PC-3 (cell line): Measurements from ENCODE around the gene NAA60. TPM values are rescaled to one million over a fixed set of nuclear protein-coding genes. Genes with fewer than 3 reads are reported as not detected.
"Not testable (repeated sequence)": the region's sequence is repeated elsewhere in the genome, so short reads cannot be mapped to it uniquely, and the experiment has no call there.

Experiments used
- ATAC-seq: fragments of 200-7000 bp; cut with Tn5 transposase; 2 replicates; pipeline ENCODE4 v1.9.1; 2020; ENCODE audit warnings: mild to moderate bottlenecking, moderate library complexity
- BruUV-seq: library from RNA; stranded (reverse); fragments of 400-500 nt; replicated peaks from 2 replicates; lab custom pipeline; 2021; lab: Mats Ljungman, UMichigan
- CTCF ChIA-PET: fragments of 300-600 bp; sonication (Branson Sonifier 250); formaldehyde crosslinking; loops from one replicate; lab custom pipeline; 2022; ENCODE audit warnings: antibody characterized with exemption; lab: Charles Lee
- POLR2A ChIA-PET: fragments of 300-600 bp; sonication (Branson Sonifier 250); formaldehyde crosslinking; loops from one replicate; lab custom pipeline; 2022; ENCODE audit warnings: antibody characterized with exemption; ENCODE audit not compliant: unreplicated experiment; lab: Charles Lee
- DNase-seq: peaks from one replicate; pipeline ENCODE4 v3.0.0-alpha.2; 2015
- H2AFZ ChIP-seq: fragments of 300-600 bp; sonication (generic); 2 replicates; pipeline ENCODE4 v1.6.0; 2016; ENCODE audit warnings: antibody characterized with exemption, low read length
- H3F3A ChIP-seq: fragments of 300-600 bp; sonication (generic); one replicate; pipeline ENCODE4 v1.6.0; 2017; ENCODE audit warnings: antibody characterized with exemption, low read length, control low read depth, mild to moderate bottlenecking; ENCODE audit not compliant: unreplicated experiment
- H3K27ac ChIP-seq: fragments of 300-600 bp; sonication (generic); 2 replicates; pipeline ENCODE4 v1.5.1; 2016; ENCODE audit warnings: mild to moderate bottlenecking, low read length
- H3K27me3 ChIP-seq: fragments of 300-600 bp; sonication (generic); 2 replicates; pipeline ENCODE4 v1.6.1; 2016; ENCODE audit warnings: low read length, mixed read lengths
- H3K36me3 ChIP-seq: fragments of 300-600 bp; sonication (generic); 2 replicates; pipeline ENCODE4 v1.6.1; 2016; ENCODE audit warnings: low read depth, mixed run types, low read length, mixed read lengths
- H3K4me1 ChIP-seq: fragments of 300-600 bp; sonication (generic); 2 replicates; pipeline ENCODE4 v1.5.1; 2016; ENCODE audit warnings: low read length; ENCODE audit not compliant: insufficient read depth
- H3K4me2 ChIP-seq: fragments of 300-600 bp; sonication (generic); 2 replicates; pipeline ENCODE4 v1.6.0; 2016; ENCODE audit warnings: low read length
- H3K4me3 ChIP-seq: fragments of 300-600 bp; sonication (generic); 2 replicates; pipeline ENCODE4 v1.5.1; 2016; ENCODE audit warnings: mild to moderate bottlenecking, low read length, mixed read lengths
- H3K79me2 ChIP-seq: fragments of 300-600 bp; sonication (generic); 2 replicates; pipeline ENCODE4 v1.6.1; 2017; ENCODE audit warnings: low read length, mixed read lengths
- H3K9ac ChIP-seq: fragments of 300-600 bp; sonication (generic); 2 replicates; pipeline ENCODE4 v1.6.0; 2016; ENCODE audit warnings: mild to moderate bottlenecking, low read length
- H3K9me2 ChIP-seq: fragments of 300-600 bp; sonication (generic); replicated peaks from 2 replicates; pipeline ENCODE4 v1.6.1; 2016; ENCODE audit warnings: mixed run types, low read length, mixed read lengths
- H3K9me3 ChIP-seq: fragments of 300-600 bp; sonication (generic); 2 replicates; pipeline ENCODE4 v1.6.1; 2016; ENCODE audit warnings: low read length, mixed read lengths
- H4K20me1 ChIP-seq: fragments of 300-600 bp; sonication (generic); 2 replicates; pipeline ENCODE4 v1.6.1; 2016; ENCODE audit warnings: low read length, mixed read lengths
- CTCF ChIP-seq: fragments of 300-600 bp; sonication (generic); conservative IDR thresholded peaks from 2 replicates; pipeline ENCODE4 v1.5.1; 2017; ENCODE audit warnings: antibody characterized with exemption, low read depth, mild to moderate bottlenecking, low read length
- EZH2 ChIP-seq: fragments of 300-600 bp; sonication (generic); IDR thresholded peaks from one replicate; pipeline ENCODE4 v1.6.1; 2017; ENCODE audit warnings: antibody characterized with exemption, mild to moderate bottlenecking, low read length; ENCODE audit not compliant: unreplicated experiment
- EZH2phosphoT487 ChIP-seq: fragments of 300-600 bp; sonication (generic); IDR thresholded peaks from 2 replicates; pipeline ENCODE4 v1.6.1; 2018; ENCODE audit warnings: mild to moderate bottlenecking, antibody characterized with exemption, low read length, borderline replicate concordance
- intact Hi-C: fragments of 100-400 bp; cut with micrococcal nuclease; formaldehyde crosslinking; loops from 2 replicates; pipeline ENCODE4 v1.9.0; 2023
- total RNA-seq: library from RNA; depleted of rRNA; stranded (reverse); fragments of >200 nt; gene quantifications from 2 replicates; pipeline ENCODE4 v1.2.3, GENCODE V29; 2014

Gene NAA60
- total RNA-seq, 1 experiment from 2014 or later, result 7.6 TPM

- intact Hi-C loops, result no loop called here
- Histone ChIP-seq H3K4me3 (no peak overlapping the region), H4K20me1 (no peaks in the 10 kb centered on the region), H3K9ac (no peak overlapping the region), H3K27ac (no peak overlapping the region), H3K9me3 (no peaks in the 10 kb centered on the region), H3F3A (no peaks in the 10 kb centered on the region), H3K27me3 (no peaks in the 10 kb centered on the region), H3K9me2 (no peaks in the 10 kb centered on the region), H3K4me1 (peaks cover 4% of the 10 kb centered on the region; the same call in 1 of the 2 replicates), H3K79me2 (peaks cover 6% of the 10 kb centered on the region), H2AFZ (no peak overlapping the region), H3K36me3 (no peaks in the 10 kb centered on the region), H3K4me2 (no peak overlapping the region)
- DNase-seq (no peak), ATAC-seq (no peak)
- ChIA-PET CTCF (no interaction called here), POLR2A (no interaction called here)
- TF ChIP-seq CTCF, result no peak
- TF ChIP-seq EZH2phosphoT487, result no peak
- no peak for TF ChIP-seq EZH2
- no TSS peak for BruUV-seq
Observed at GRCh38 chr16:3498988-3499387, 55.5 kb downstream of the NAA60 start.

GRCh38 chr16:3501412-3501761 lies 57.9 kb downstream of the NAA60 start:
- H3K36me3 ChIP-seq, DNase-seq, H3K4me1 ChIP-seq, H3K9me3 ChIP-seq, H3K9me2 ChIP-seq, H3K79me2 ChIP-seq, H3K27me3 ChIP-seq, H3K27ac ChIP-seq, H4K20me1 ChIP-seq, POLR2A ChIA-PET, H3F3A ChIP-seq, BruUV-seq, CTCF ChIA-PET: not testable (repeated sequence)
- ATAC-seq, result peak; percentile 8; the same call in 1 of the 2 replicates
- intact Hi-C loops, result loop anchor here (2.0 to 5.0 kb wide), 2 partner anchors 239 to 345 kb away; no protein-coding TSS in a partner anchor
- Histone ChIP-seq H2AFZ (peak overlapping the region; percentile 81), H3K9ac (peak overlapping the region; percentile 75), H3K4me3 (peak overlapping the region; percentile 86), H3K4me2 (peak overlapping the region; percentile 82)

GRCh38 chr16:3501783-3502400 lies 58.4 kb downstream of the NAA60 start:
- peak overlapping the region; percentile 81 for H2AFZ ChIP-seq
- ChIA-PET POLR2A (no interaction called here), CTCF (no interaction called here)
- H3K27ac ChIP-seq, result no peak overlapping the region
- ATAC-seq, result no peak
- H3K9ac ChIP-seq, result peak overlapping the region; percentile 75
- H3F3A ChIP-seq, result no peaks in the 10 kb centered on the region
- DNase-seq, result no peak
- no peaks in the 10 kb centered on the region for H4K20me1 ChIP-seq
- intact Hi-C loops, result loop anchor here (2.0 to 5.0 kb wide), 2 partner anchors 240 to 345 kb away; no protein-coding TSS in a partner anchor
- H3K4me1 ChIP-seq, result peaks cover 4% of the 10 kb centered on the region; the same call in 1 of the 2 replicates
- BruUV-seq, result no TSS peak
- H3K36me3 ChIP-seq, result no peaks in the 10 kb centered on the region
- no peaks in the 10 kb centered on the region for H3K9me2 ChIP-seq
- TF ChIP-seq EZH2phosphoT487 (no peak), EZH2 (no peak), CTCF (no peak)
- peak overlapping the region; percentile 86 for H3K4me3 ChIP-seq
- H3K27me3 ChIP-seq, result no peaks in the 10 kb centered on the region
- H3K79me2 ChIP-seq, result peaks cover 6% of the 10 kb centered on the region
- H3K4me2 ChIP-seq, result peak overlapping the region; percentile 82
- H3K9me3 ChIP-seq, result no peaks in the 10 kb centered on the region
